ENCODE results near the gene PDGFC. TPM values are rescaled to one million over a fixed set of nuclear protein-coding genes. Genes with fewer than 3 reads are reported as not detected.

The PDGFC gene
- total RNA-seq, 1 experiment from 2014 or later = 14.5 TPM

DNA sequence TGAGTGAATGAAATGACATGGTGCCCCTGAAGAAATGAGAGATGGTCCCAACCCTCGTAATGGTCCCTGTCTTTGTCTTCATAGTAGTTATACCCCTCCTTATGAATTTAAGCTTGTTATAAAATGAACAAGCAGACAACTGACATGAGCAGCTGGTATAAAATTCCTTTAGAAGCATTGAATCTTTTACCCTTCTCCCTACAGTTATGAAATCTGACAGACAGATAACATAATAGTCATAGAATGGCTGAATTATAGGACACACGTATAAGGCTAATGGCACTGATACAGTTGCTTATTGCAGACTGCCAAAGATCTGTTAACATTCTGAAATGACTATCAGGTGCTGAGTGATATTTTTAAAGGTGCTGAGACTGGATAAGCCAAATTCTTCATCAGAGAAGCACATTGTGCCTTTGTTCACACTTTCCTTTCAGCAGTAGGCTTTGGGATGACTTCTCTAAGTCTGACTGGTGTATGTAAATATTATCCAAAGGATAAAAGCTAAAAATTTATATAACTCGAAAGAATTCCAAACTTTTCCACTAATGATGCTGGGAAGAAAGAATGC is 47.4 kb upstream of the PDGFC start:
- no peaks in the 10 kb centered on the region for H3K27me3 ChIP-seq (ENCODE audit: control insufficient read depth, insufficient read depth, low read length)
- in situ Hi-C loops (cut with HindIII; ENCODE audit: low pct_unique_long_range_greater_than_20kb, low sequenced_read_pairs) (no loop called here), intact Hi-C loops (cut with micrococcal nuclease; ENCODE audit: unreplicated experiment) (no loop called here)
- no peak for DNase-seq (ENCODE audit: low read depth, low spot score)
- no peaks in the 10 kb centered on the region for H3K36me3 ChIP-seq (ENCODE audit: control insufficient read depth, insufficient read depth, low read length)
- H3K27ac ChIP-seq (ENCODE audit: low read length) = no peak overlapping the region
- H3K4me1 ChIP-seq (ENCODE audit: control insufficient read depth, insufficient read depth, low read length) = no peaks in the 10 kb centered on the region
- TF ChIP-seq, protein P1, sequence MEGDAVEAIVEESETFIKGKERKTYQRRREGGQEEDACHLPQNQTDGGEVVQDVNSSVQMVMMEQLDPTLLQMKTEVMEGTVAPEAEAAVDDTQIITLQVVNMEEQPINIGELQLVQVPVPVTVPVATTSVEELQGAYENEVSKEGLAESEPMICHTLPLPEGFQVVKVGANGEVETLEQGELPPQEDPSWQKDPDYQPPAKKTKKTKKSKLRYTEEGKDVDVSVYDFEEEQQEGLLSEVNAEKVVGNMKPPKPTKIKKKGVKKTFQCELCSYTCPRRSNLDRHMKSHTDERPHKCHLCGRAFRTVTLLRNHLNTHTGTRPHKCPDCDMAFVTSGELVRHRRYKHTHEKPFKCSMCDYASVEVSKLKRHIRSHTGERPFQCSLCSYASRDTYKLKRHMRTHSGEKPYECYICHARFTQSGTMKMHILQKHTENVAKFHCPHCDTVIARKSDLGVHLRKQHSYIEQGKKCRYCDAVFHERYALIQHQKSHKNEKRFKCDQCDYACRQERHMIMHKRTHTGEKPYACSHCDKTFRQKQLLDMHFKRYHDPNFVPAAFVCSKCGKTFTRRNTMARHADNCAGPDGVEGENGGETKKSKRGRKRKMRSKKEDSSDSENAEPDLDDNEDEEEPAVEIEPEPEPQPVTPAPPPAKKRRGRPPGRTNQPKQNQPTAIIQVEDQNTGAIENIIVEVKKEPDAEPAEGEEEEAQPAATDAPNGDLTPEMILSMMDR (IDR thresholded peaks at IDR 0.05) = no peak
- TF ChIP-seq, protein P2, sequence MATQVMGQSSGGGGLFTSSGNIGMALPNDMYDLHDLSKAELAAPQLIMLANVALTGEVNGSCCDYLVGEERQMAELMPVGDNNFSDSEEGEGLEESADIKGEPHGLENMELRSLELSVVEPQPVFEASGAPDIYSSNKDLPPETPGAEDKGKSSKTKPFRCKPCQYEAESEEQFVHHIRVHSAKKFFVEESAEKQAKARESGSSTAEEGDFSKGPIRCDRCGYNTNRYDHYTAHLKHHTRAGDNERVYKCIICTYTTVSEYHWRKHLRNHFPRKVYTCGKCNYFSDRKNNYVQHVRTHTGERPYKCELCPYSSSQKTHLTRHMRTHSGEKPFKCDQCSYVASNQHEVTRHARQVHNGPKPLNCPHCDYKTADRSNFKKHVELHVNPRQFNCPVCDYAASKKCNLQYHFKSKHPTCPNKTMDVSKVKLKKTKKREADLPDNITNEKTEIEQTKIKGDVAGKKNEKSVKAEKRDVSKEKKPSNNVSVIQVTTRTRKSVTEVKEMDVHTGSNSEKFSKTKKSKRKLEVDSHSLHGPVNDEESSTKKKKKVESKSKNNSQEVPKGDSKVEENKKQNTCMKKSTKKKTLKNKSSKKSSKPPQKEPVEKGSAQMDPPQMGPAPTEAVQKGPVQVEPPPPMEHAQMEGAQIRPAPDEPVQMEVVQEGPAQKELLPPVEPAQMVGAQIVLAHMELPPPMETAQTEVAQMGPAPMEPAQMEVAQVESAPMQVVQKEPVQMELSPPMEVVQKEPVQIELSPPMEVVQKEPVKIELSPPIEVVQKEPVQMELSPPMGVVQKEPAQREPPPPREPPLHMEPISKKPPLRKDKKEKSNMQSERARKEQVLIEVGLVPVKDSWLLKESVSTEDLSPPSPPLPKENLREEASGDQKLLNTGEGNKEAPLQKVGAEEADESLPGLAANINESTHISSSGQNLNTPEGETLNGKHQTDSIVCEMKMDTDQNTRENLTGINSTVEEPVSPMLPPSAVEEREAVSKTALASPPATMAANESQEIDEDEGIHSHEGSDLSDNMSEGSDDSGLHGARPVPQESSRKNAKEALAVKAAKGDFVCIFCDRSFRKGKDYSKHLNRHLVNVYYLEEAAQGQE (IDR thresholded peaks at IDR 0.05; ENCODE audit: insufficient read depth in 1 of 2, low read depth in 2 of 2, low read length in 1 of 2) = no peak
- TF ChIP-seq POLR2AphosphoS5 (IDR thresholded peaks at IDR 0.05; ENCODE audit: low read depth, low read length) (no peak), SIN3A (IDR thresholded peaks at IDR 0.05; ENCODE audit: borderline replicate concordance, insufficient read depth, low read depth, low read length) (no peak), TCF7L2 (IDR thresholded peaks at IDR 0.05; ENCODE audit: low read depth, low read length) (no peak)
- no peak for ATAC-seq
- BruUV-seq (replicated peaks) = no TSS peak
- ChIA-PET POLR2A (no interaction called here), CTCF (no interaction called here)
- H3K4me3 ChIP-seq (ENCODE audit: low read depth in 2 of 2, low read length in 2 of 2) = no peak overlapping the region
- no peaks in the 10 kb centered on the region for H3K9me3 ChIP-seq (ENCODE audit: control insufficient read depth, insufficient read depth, low read depth, low read length)

DNA sequence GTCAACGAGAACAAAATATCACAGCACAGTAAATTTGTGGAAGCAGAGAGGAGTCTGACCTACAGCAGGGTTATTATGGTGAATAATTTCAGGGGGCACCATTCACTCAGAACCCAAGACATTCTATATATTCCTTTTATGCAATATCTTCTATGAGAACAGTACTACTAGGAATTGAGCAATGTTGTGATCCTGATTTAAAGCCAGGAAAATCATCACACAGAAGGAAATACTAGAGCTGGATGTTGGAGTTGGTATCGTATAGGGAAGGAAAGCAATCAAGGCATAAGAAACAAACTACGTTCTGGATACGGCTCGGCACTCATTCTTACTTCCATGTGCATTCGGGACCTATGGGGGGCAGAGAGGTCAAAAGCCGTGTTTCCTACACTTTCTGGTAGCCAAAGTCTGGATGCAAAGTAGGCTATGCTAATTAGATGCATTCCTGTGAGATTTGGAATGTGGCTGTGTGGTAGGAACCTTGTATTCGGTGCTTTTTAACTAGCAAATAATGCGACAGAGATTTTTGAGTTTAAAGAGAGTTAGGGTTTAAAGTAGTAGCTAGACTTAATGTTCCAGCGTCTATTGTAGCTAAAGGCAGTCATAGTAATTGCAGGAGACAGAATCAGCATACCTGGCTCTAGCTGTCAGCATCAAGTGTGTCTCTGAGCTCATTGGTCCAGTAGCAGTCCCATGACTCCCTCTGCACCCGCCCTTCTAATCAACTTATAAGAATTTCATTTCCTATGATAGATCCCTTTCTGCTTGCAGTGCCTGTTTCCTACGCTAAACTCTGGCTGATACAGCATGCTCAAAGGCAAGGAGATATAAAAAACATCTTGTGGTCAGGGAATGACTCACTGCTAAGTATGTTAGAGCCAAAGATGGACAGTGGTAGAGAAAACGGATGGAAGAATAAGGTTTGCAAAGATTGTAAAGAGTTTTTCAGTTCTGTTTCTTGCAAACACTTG is 43.3 kb upstream of the PDGFC start:
- ChIA-PET CTCF (no interaction called here), POLR2A (no interaction called here)

More for the DNA sequence above, 43.3 kb upstream of the PDGFC start:
- no peak for DNase-seq (ENCODE audit: low read depth, low spot score)
- H3K27ac ChIP-seq (ENCODE audit: low read length) = no peak overlapping the region
- intact Hi-C loops (cut with micrococcal nuclease; ENCODE audit: unreplicated experiment) = no loop called here
- no TSS peak for BruUV-seq (replicated peaks)
- in situ Hi-C loops (cut with HindIII; ENCODE audit: low pct_unique_long_range_greater_than_20kb, low sequenced_read_pairs) = no loop called here
- no peaks in the 10 kb centered on the region for H3K9me3 ChIP-seq (ENCODE audit: control insufficient read depth, insufficient read depth, low read depth, low read length)
- TF ChIP-seq, protein P1 (IDR thresholded peaks at IDR 0.05) = no peak
- TF ChIP-seq TCF7L2 (IDR thresholded peaks at IDR 0.05; ENCODE audit: low read depth, low read length) (no peak), POLR2AphosphoS5 (IDR thresholded peaks at IDR 0.05; ENCODE audit: low read depth, low read length) (no peak), SIN3A (IDR thresholded peaks at IDR 0.05; ENCODE audit: borderline replicate concordance, insufficient read depth, low read depth, low read length) (no peak)
- TF ChIP-seq, protein P2 (IDR thresholded peaks at IDR 0.05; ENCODE audit: insufficient read depth in 1 of 2, low read depth in 2 of 2, low read length in 1 of 2) = no peak
- no peaks in the 10 kb centered on the region for H3K36me3 ChIP-seq (ENCODE audit: control insufficient read depth, insufficient read depth, low read length)
- H3K27me3 ChIP-seq (ENCODE audit: control insufficient read depth, insufficient read depth, low read length) = no peaks in the 10 kb centered on the region
- H3K4me1 ChIP-seq (ENCODE audit: control insufficient read depth, insufficient read depth, low read length) = no peaks in the 10 kb centered on the region
- no peak overlapping the region for H3K4me3 ChIP-seq (ENCODE audit: low read depth in 2 of 2, low read length in 2 of 2)
- ATAC-seq = no peak

Data from Panc1 (cell line).